ENCODE data around the gene TEX28. TPM values are rescaled to one million over a fixed set of nuclear protein-coding genes. Genes with fewer than 3 reads are reported as not detected.
A peak's percentile ranks its signal among the peaks of the same experiment; 100 is the strongest.
"Not testable (repeated sequence)": the region's sequence is repeated elsewhere in the genome, so short reads cannot be mapped to it uniquely, and the experiment has no call there.

Gene TEX28
- polyA plus RNA-seq (2013, experiment 1 of 2; ENCODE audit: insufficient read length), result not detected
- not detected for polyA plus RNA-seq (2013, experiment 2 of 2; ENCODE audit: insufficient read length)

DNA sequence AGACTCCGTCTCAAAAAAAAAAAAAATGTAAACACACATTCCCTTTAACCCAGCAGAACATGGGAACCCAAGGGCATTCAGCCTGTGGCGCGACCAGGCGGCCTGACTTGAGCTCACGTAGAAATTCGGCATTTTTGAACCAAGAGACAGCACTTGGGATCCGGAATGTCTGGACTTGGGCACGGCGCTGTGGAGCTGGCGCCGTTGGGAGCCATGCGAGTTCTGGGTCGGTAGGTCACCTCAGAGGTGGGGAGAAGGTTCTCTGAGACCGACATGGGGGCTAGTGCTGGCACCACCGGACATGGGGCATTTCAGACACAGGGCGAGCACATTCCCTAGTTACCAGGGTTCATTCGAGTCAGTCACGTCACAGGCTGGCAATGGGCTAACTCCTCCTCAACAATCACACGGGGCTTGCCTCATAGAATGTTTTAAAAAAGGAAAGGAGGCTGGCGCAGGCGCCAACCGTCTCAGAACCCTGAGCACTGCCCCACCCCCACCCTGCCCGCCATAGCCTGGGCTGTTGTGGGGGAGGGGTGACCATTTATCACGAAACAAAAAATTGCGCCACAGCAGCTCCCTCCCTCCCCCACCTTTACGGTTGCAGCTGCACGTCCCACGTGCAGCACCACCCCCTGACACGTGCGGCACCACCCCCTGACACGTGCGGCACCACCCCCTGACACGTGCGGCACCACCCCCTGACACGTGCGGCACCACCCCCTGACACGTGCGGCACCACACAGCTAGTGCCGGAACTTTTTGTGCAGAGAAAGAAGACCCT is at the start of gene TEX28:
TEX28 (minus strand) TSS at position 334 of the 784 bp plus-strand sequence. CDS start 3,007 bp downstream, outside the sequence.
- no peak for DNase-seq

DNA sequence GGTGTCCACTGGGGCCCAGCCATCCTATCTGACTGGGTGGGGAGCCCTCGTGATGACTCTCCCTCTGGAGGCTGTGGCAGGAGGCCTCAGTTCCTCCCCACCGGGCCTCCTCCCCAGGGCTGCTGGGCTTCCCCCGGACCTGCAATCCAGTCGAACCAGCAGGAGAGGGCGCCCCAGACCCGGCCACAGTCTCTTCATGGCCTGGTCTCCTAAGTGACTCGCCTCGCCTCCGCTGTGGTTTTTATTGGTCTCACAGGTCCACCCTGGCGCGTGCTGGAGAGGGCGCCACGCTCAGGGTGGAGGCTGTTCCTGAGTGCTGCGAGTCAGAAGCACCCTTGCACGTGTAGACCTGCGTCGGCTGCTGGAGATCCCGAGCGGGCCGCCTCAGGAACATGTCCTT is 48.7 kb upstream of the TEX28 start:
- not testable (repeated sequence) for DNase-seq

DNA sequence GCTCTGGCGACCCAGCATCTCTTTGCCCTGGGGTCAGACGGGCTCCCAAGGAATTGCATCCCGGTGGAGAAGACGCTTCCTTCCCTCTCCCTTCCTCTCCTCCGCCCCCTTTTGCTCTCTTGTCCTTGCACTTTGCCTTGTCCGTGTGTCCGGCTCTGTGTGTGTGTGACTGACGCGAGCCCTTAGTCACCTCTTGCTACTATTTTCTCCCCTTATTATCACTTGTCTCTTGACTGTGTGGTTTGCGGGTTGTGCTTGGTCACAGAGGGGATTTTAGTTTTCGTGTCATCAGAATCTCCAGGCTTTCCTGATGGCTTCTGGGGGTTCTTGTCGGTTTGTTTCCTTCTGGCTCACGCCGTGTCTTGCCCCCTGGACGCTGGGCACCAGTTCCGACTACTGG is 48.1 kb upstream of the TEX28 start:
- DNase-seq, result not testable (repeated sequence)

- not testable (repeated sequence) for DNase-seq
These were observed 46.7 kb upstream of the TEX28 start for GRCh38 chrX:154341399-154342298.

DNA sequence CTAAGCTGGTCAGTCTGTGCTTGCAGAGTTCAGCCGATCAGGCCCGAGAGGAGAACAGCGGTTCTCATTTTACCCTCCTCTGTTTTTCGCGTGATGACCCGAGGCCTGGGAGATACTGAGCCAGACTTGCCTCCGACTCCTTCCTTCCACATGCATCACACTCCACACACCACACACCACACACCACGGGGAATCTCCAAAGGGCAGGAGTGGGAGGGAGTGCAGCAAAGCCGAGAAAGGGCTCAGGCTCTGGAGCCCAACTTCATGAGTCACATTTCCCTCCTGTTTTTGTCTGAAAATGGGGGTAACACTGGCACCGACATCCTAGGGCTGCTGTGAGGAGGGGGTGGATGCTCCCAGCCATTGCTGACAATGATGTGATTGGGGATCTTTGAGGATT is 39.6 kb upstream of the TEX28 start:
- no peak for DNase-seq

- DNase-seq, result no peak
These were observed 38.9 kb upstream of the TEX28 start for GRCh38 chrX:154333837-154334271.

GRCh38 chrX:154333116-154333515 is 38.2 kb upstream of the TEX28 start:
- no peak for DNase-seq

DNA sequence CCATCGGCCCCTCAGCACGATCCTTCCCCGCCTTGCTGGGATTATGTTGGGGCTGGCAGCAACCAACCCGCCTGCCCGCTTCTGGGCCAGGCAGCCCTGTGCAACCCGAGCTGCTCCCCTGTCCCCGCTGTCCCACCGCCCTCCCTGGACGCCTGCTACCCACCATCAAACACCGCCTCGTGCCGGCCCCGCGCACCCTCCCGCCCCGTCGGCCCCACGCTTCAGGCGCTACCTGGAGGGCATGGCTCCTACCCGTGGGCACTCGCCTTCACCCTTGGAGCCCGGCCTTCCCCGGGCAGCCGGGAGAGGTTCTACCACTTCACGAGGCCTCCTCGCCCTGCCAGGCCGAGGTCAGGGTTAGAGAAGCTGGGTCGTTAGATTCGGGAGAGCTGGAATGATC is 37.6 kb upstream of the TEX28 start:
- DNase-seq, result no peak

DNA sequence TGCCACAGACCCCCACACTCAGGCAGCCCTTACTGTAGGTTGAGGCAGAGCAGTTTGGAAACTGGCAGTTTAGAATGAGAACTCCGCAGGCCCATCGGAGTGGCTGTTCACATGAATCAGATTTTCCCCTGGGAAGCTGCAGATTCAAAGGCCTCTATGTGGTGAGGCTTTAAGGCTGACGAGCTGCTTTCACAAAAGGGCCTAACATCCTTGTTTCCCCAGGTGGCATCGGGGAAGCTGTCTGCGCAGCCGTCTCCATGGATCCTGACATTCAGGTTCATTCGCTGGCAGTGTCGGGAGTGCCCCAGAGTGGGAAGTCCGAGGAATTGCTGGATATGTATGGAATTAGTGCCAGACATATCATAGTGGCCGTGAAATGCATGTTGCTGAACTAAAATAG is 34.4 kb upstream of the TEX28 start:
- peak; percentile 11 for DNase-seq

DNA sequence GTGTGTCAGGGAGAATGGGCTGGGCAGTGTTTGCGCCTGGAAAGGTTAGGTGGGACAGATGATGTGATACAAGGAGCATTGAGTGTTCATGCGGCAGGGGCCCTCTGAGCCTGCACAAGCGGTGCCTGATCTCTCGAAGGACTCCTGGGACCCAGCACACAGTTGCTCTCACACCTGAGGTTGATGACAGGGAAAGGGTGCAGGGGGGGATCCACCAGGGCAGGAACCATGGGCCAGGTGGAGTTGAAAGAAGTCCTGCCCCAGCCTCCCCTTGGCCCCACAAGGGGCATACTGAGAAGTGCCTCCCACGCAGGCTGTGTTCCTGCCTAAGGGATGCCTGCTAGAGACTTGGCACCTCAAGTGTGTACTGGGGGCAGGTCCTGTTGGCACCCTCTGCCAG is 33.7 kb upstream of the TEX28 start:
- no peak for DNase-seq

GRCh38 chrX:154327038-154327820 is 32.3 kb upstream of the TEX28 start:
- peak; percentile 59 for DNase-seq

DNA sequence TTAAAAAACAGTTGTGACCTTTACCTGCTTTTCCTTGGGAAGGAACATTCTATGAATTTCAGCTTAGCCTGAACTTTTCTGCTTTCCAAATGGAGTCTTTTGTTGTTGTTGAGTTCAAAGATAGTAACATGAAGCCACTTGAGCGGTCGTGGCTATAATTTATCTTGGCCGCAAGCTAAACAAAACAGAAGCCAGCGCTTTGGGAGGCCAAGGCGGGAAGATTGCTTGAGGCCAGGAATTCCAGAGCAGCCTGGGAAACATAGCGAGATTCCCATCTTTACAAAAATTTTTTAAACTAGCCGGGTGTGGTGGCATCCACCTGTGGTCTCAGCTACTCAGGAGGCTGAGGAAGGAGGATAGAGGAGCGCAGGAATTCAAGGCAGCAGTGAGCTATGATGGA is 30.6 kb upstream of the TEX28 start:
- DNase-seq, result peak; percentile 59

DNA sequence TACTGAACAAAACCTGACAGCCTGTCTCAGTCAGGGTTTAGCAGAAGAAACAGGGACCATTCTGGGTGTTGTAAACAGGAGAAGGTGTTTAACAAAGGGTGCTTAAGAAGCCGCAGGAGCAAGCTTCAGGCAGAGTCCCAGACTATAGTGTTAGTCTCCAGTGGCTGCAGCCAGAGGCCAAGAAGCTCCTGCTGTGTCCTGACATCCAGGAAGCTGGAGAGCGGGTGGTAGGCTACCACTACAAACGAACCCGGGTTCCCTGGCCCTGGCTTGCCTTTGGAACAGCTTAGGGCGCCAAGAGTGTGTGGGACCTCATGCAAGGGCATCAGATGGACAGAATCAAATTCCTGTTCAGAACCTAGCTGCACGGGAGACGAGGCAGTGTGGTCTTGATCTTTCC is 28.6 kb upstream of the TEX28 start:
- DNase-seq, result no peak

GRCh38 chrX:154322890-154323289 is 28.0 kb upstream of the TEX28 start:
- DNase-seq, result no peak

- peak; percentile 16 for DNase-seq
These were observed 26.7 kb upstream of the TEX28 start for GRCh38 chrX:154321594-154321993.

DNA sequence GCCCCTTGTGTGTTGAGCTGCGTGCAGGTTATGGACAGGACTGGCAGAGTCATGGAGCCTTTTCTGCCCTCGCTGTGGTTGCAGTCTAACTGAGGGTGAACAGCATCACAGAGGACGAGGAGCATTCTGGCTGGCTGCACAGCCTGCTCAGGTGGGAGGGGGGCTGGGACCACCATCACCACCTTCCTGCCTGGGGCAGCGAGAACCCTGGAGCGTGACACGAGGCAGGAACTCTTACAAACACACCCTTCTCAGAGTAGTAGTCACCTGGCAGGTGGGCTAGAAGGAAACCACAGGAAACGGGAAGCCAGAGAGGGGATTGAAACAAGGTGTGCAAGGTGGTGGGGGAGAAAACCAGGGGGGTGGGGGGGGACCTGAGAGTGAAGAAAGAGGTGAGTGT is 26.2 kb upstream of the TEX28 start:
- DNase-seq, result no peak

- DNase-seq, result no peak
These were observed 25.5 kb upstream of the TEX28 start for GRCh38 chrX:154320406-154320805.

DNA sequence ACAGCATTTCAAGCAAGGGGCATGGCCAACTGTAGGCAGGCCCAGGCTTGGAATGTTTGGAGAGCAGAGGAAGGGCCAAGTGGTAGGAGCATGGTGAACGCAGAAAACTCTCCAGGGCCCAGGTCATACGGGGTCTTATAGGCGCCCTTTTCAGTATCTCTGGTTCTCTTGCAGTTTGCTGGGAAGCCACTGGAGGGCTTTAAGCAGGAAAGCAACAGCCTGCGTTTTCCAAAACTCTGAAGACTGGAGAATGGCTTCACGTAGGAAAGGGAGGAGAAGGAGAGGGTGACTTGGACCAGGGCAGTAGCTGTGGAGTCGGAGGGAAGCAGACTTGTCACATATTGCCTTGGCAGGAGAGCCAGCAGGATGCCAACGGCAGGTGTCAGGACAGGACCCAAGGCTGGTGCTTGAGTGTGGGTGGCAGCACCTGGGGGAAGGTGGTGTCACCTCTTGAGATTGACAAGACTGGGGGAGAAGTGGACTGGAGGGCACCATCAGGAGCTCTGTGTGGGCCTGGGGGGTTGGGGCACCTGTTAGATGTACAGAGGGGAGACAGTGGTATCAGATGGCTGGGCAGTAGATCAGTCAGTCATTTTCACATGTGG is 22.6 kb upstream of the TEX28 start:
- peak; percentile 29 for DNase-seq

DNA sequence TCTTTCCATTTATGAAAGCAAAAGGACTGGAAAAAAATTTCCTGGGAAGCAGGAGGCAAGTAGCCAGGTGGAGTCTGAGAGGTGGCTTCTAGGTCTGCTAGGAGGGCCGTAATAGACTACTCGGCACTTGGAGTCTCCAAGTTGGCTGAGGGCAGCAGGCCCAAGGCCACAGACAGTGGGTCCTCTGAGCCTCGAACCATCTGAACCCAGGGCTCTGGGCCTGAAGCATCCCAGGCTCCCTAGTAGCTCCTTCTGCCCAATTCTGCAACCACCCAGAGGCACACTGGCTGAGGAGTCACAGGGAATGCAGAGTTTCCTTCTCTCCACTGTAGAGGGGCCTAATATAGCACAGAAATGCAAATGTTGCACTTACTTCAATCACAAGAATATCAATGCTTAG is 20.5 kb upstream of the TEX28 start:
- no peak for DNase-seq

- no peak for DNase-seq
These were observed 18.2 kb upstream of the TEX28 start for GRCh38 chrX:154313147-154313546.

DNA sequence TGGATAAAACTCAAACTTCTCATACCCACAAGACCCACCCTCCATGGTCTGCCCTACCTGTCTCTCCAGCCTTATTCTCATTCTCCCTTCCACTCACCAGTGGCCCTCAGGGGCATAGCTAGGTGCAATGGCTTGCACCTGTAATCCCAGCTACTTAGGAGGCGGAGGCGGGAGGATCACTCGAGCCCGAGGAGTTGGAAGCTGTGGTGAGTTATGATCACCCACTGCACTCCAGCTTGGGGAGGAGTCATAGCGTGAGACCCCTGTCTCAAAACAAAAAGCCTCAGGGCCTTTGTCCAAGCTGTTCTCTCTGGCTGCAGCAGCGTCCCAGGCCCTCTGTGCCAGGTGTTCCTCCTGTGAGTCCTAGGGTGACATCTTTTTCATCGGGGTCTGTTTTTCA is 17.2 kb upstream of the TEX28 start:
- no peak for DNase-seq

Measured in fibroblast of skin of back (primary cell).